HG02798 (cell line): ENCODE measurements around the gene CCR3.

ENCODE experiments used
- ATAC-seq: cut with Tn5 transposase; IDR thresholded peaks from one replicate; pipeline ENCODE4 v1.9.1; 2021; ENCODE audit warnings: mild to moderate bottlenecking; ENCODE audit not compliant: unreplicated experiment, poor library complexity

The CCR3 gene

GRCh38 chr3:46293991-46294833 is 52.0 kb downstream of the CCR3 start:
- ATAC-seq, result peak; percentile 48

DNA sequence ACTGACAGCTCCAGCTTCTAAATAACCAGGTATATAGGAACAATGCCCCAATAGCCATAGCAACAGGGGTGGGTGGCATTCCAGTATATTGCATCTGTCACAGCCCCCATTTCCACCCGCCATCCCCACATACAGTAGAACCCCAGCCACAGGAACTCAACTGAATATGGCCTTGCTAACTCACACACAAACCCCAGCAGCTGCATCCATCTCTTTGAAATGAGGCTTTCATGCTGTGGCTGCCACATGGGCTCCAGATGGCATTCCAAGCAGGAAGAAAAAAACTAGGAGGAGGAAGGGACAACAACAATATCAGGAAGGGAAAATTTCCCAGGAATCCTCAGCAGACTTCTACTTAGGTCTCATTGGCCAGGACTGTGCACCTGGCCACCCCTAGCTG is 54.6 kb downstream of the CCR3 start:
- no peak for ATAC-seq

GRCh38 chr3:46297658-46298423 is 55.6 kb downstream of the CCR3 start:
- ATAC-seq, result no peak

DNA sequence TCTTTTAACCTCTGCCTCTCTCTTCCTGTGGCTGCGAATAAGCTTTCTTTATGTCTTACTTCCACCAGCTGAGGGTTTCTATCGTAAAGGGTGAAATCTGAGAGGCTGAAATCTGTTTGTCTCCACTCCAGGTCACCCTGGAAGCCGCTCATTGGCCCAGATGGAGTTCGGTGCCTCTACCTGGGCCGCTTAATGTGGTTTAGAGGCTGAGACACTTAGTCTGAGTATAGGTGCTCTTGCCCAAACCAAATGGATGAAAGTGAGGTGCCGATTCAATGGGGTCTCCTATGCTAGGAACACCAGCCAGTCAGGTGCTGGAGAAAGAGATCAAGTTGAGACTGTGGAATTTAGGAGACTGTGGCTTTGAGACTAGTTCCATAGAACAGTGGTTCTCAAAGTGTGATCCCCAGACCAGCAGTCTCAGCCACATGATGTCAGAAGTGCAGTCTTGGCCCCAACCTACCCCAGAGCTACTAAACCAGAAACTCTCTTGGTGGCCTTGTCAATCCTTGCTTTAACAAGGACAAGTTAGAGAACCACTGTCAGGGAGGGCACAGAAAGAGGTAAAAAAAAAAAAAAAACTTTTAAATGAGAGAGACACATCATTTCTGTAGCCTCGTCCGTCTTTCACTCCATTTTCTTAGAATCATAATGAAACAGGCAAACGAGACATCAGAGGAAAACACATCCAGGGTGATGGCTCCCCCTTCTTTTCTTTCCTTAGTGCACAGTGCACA is 56.8 kb downstream of the CCR3 start:
- ATAC-seq, result peak; percentile 37

- no peak for ATAC-seq
Observed at GRCh38 chr3:46299608-46300460, 57.6 kb downstream of the CCR3 start.

GRCh38 chr3:46300461-46300789 is 58.2 kb downstream of the CCR3 start:
- ATAC-seq, result no peak

- ATAC-seq, result no peak
Observed at GRCh38 chr3:46301122-46301835, 59.0 kb downstream of the CCR3 start.

GRCh38 chr3:46303240-46303639 is 61.0 kb downstream of the CCR3 start:
- no peak for ATAC-seq

DNA sequence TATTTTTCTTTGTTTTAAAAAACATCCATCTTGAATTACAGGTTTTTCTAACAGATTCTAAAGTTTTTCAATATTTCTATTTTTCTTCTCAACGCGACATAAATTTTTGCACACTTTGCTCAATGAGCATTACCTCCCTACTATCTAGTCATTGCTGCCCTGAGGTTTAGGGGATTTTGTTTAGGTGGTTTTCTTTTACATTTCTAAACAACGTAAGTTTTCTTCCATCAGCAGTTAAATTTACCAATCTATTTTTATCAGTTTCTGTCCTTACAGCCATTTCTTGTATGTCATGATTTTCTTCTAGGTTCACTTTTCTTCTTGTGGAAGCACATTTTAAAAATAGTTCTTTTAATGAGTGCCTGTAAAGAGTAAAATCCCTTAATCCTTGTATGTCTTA is 62.5 kb downstream of the CCR3 start:
- ATAC-seq, result no peak

- ATAC-seq, result no peak
Observed at GRCh38 chr3:46312991-46313390, 70.7 kb downstream of the CCR3 start.

GRCh38 chr3:46314517-46314916 is 72.3 kb downstream of the CCR3 start:
- peak; percentile 57 for ATAC-seq

GRCh38 chr3:46316206-46316605 is 73.9 kb downstream of the CCR3 start:
- no peak for ATAC-seq
